Coronary artery (tissue), 2 donors: Measurements from ENCODE around the gene COG1.

Experiments
- DNase-seq: peaks from one replicate; pipeline ENCODE4 v3.0.0-alpha.2; 2017; ENCODE audit warnings: low spot score
- H3K27ac ChIP-seq, 2 donors: fragments of 200-600 bp; sonication (generic); one replicate each; pipeline ENCODE4 v1.5.1; 2016 to 2019
- H3K4me3 ChIP-seq: fragments of 200-600 bp; sonication (generic); 2 replicates; pipeline ENCODE4 v1.5.1; 2016; ENCODE audit warnings: mild to moderate bottlenecking, moderate library complexity
- TF ChIP-seq, protein P1 (sequence below): fragments of 200-600 bp; sonication (generic); IDR thresholded peaks from one replicate; pipeline ENCODE4 v1.5.1; 2019; ENCODE audit warnings: antibody characterized with exemption

Gene COG1

DNA sequence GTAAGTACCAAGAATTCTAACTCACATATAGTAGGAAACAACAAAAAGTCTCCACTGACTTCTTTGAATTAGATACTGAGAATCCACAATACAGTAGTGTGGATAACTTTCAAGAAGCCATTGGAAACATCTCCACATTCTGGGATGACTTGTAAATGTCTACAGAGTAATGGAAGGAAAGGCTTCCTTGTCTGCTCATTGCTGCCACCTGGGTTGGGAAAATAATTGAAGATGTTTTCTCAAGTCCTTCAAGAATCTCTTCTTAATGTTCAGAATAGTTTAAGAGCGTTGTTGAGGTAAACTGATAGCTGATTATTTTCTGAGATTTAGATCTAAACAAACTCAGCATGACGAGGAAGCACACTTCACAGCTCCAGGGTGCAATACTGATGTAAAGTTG is 54.9 kb downstream of the COG1 start:
- Histone ChIP-seq H3K27ac (no peak overlapping the region), H3K4me3 (no peak overlapping the region)
- TF ChIP-seq, protein P1, sequence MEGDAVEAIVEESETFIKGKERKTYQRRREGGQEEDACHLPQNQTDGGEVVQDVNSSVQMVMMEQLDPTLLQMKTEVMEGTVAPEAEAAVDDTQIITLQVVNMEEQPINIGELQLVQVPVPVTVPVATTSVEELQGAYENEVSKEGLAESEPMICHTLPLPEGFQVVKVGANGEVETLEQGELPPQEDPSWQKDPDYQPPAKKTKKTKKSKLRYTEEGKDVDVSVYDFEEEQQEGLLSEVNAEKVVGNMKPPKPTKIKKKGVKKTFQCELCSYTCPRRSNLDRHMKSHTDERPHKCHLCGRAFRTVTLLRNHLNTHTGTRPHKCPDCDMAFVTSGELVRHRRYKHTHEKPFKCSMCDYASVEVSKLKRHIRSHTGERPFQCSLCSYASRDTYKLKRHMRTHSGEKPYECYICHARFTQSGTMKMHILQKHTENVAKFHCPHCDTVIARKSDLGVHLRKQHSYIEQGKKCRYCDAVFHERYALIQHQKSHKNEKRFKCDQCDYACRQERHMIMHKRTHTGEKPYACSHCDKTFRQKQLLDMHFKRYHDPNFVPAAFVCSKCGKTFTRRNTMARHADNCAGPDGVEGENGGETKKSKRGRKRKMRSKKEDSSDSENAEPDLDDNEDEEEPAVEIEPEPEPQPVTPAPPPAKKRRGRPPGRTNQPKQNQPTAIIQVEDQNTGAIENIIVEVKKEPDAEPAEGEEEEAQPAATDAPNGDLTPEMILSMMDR, result no peak
- no peak for DNase-seq

DNA sequence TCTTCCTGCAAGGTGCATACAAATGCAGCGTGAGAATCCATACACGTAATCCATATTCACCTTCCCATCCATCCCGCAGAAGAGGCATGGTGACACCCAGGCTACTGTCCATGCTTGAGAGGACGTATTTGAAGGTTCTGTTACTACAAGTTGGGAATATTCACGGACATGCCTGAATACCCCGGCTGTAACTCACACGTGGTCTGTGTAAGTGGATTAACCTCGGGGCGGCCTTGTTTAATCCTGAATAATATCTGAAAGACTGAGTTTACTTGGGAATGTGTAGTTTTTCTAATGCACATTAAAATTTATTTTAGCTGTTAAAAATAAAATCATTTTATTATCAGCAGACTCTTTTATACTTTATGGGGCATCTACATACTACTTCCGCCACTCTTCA is 55.7 kb downstream of the COG1 start:
- TF ChIP-seq, protein P1, result no peak
- no peak overlapping the region for H3K4me3 ChIP-seq
- no peak overlapping the region for H3K27ac ChIP-seq
- DNase-seq, result no peak

GRCh38 chr17:73249700-73250099 is 56.8 kb downstream of the COG1 start:
- no peak overlapping the region for H3K27ac ChIP-seq
- no peak overlapping the region for H3K4me3 ChIP-seq
- DNase-seq, result no peak
- TF ChIP-seq, protein P1, result no peak

DNA sequence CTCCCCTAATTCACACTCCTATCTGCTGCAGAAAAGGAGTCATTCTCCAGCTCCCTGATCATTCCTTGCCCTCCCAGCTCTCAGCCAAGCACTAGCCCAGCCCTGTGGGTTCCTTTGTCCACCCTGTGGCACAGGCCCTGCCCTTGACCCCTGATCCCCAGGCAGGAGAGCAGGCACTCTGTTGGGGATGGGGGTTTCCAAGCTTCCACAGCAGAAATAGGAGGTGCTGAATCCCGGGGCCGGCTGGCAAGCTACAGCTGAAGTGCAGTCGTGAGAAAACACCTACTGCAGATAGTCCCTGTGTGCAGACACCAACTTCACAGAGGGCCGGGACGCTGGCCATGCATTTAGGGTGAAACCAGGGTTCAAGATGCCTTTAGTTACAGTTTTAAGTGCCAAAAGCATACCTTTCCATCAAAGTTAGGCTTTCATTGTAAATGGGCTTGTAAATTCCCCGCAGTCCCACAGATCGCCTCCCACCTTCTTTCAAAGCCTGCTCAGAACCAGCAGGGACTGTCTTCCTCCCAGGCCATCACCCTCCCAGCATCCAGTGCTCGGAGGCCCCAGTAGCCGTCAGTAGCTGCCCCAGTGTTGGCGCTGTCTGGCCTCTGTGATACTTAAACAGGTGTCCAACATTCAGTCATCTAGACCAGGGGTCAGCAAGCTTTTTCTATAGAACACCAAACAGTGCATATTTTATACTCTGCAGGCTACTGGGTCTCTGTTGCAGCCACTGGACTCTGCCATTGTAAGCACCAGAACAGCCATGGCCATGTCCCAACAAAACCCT is 58.2 kb downstream of the COG1 start:
- Histone ChIP-seq H3K4me3 (no peak overlapping the region), H3K27ac (no peak overlapping the region)
- TF ChIP-seq, protein P1, result no peak
- no peak for DNase-seq

DNA sequence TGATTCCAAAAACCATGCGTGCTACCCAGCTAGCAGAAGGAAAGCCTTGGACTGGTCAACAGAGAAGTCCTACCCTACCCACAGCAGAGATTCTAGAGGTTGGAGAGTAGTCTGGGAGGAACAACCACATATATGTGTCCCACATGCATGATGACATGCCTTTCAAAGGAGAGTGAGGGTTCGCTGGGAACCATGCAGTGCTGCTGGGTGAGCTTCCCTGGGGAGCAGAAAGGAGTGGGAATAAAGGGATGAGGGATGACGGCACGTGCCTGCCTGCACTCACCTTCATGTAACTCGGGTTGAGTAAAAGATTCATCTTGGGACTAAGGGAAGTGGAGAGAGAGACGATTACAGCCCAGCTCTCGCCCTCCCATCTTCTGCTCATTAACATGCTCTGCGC is 59.0 kb downstream of the COG1 start:
- DNase-seq, result no peak

DNA sequence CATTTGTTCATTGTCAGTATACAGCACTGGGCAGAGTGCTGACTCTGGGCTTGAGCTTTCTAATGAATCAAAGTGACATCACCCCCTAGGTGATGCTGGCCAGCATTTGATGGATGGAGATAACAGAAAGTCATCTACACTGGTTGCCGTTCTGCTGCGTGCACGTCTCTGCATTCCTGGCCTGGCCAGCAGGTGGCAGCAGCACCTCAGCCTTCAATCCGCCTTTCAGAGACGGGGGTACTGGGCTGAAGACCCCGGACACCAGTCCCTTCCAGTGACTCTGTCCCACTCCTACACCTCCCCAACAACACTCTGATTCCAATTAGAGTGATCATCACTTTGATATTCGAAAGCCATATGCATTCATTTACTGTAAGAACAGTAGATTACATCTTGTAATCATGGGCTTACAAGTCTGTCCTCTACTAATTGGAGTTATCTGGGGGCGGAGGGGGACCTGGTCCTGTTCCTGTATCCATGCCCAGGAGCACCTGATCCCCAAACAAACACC is 62.9 kb downstream of the COG1 start:
- TF ChIP-seq, protein P1, result peak; percentile 96
- no peak for DNase-seq
- no peak overlapping the region for H3K27ac ChIP-seq
- no peak overlapping the region for H3K4me3 ChIP-seq

More for the DNA sequence above, 59.0 kb downstream of the COG1 start:
- Histone ChIP-seq H3K27ac (no peak overlapping the region), H3K4me3 (no peak overlapping the region)
- TF ChIP-seq, protein P1, result no peak

GRCh38 chr17:73256220-73256619 is 63.4 kb downstream of the COG1 start:
- no peak for DNase-seq
- Histone ChIP-seq H3K4me3 (no peak overlapping the region), H3K27ac (no peak overlapping the region)
- TF ChIP-seq, protein P1, result no peak
